ENCODE data around the gene MCRS1.
"Not testable (repeated sequence)": the region's sequence is repeated elsewhere in the genome, so short reads cannot be mapped to it uniquely, and the experiment has no call there.

The MCRS1 gene, protein sequence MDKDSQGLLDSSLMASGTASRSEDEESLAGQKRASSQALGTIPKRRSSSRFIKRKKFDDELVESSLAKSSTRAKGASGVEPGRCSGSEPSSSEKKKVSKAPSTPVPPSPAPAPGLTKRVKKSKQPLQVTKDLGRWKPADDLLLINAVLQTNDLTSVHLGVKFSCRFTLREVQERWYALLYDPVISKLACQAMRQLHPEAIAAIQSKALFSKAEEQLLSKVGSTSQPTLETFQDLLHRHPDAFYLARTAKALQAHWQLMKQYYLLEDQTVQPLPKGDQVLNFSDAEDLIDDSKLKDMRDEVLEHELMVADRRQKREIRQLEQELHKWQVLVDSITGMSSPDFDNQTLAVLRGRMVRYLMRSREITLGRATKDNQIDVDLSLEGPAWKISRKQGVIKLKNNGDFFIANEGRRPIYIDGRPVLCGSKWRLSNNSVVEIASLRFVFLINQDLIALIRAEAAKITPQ

DNA sequence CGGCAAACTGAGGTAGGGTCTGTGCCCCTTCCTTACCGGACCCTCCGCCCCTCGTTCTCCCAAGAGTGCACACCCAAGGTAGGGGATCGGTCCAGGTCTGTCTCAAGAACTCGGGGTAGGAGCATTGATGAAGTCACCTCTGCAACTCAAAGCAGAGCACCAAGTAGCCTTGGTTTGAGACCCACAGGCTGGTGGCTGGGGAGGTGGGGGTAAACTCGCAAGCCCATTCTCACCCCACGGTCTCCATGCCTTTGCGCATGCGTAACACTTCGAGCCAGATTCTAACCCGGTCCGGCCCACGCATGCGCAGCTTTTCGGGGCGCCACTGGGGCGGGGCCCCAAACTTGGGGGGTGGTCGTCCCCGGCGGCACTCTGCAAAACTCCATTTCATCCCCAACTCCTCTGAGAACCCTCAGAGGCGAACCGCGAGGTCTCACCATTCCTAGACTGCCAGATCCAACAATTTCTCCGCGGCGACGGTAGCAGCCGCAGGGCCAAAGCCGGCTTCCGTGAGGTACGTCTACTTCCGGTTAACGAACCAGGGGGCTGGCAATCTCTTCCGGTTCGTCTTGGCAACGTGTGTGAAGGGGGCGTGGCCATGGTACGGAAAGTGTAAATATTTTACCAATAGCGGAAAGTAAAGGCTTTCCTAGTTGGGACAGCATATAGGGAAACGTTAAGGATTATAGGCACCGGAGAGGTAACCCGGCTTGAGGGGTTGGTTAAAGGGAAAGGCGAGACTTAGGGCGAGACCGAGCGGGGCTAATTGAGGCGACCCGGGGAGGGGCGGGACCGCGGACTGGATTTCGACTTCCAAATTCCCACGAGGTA is at the start of gene MCRS1:
TSS of gene MCRS1 (minus strand) at position 532 of the 831 bp plus-strand sequence. CDS start 1,411 bp downstream, outside the sequence.
- in situ Hi-C loops (cut with MboI; ENCODE audit: low sequenced_read_pairs), result no loop called here

DNA sequence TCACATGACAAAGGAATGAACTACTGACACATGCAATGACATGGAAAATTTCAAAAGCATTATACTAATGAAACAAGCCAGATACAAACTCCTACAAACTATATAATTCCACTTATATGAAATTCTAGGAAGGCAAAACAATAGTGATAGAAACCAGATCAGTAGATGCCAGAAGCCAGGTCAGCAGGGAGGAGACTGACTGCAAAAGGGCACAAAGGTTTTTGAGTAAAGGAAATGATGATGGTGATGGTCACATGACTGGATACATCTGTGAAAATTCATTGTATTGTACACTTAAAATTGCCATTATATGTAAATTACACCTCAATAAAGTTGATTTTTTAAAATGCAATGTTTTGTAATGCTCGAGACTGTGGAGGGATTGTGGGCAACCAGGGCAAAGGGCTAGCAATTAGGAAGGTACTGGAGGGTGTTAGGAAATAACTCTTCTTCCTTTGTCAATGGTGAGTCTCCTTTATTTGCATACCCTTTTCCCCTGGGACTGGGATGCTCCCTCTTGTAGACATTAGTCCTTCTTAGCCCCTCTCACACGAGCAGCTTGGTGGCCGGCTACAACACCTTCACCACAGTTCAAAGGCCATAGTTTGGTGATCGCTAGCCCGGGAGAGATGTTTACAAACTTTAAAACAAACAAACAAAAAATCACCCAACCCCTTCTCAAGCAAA is 48.7 kb upstream of the MCRS1 start:
- in situ Hi-C loops (cut with MboI; ENCODE audit: low sequenced_read_pairs), result no loop called here

DNA sequence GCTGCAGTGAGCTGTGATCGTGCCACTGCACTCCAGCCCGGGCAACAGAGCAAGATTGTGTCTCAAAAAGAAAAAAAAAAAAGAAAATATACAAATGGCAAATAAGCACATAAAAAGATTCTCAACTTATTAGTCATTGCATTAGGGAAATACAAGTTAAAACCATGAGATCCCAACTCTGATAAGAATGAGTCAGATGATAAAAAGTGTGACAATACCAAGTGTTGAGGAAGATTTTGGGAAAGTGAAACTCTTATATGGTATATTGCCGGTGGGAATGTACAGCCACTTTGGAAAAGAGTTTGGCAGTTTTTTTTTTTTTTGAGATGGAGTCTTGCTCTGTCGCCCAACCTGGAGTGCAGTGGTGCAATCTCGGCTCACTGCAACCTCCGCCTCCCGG is 47.8 kb upstream of the MCRS1 start:
- in situ Hi-C loops (cut with MboI; ENCODE audit: low sequenced_read_pairs), result no loop called here

DNA sequence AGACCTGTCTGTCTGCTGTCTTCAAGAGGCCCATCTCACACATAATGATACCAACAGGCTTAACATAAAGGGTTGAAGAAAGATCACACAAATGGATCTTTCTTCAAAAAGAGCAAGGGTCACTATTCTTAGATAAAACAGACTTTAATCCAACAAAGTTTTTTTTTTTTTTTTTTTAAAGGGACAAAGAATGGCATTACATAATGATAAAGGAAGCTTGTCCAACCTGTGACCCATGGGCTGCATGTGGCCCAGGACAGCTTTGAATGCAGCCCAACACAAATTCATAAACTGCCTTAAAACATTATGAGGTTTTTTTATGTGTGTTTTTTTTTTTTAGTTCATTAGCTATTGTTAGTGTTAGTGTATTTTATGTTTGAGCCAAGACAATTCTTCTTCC is 44.3 kb upstream of the MCRS1 start:
- in situ Hi-C loops (cut with MboI; ENCODE audit: low sequenced_read_pairs), result no loop called here

DNA sequence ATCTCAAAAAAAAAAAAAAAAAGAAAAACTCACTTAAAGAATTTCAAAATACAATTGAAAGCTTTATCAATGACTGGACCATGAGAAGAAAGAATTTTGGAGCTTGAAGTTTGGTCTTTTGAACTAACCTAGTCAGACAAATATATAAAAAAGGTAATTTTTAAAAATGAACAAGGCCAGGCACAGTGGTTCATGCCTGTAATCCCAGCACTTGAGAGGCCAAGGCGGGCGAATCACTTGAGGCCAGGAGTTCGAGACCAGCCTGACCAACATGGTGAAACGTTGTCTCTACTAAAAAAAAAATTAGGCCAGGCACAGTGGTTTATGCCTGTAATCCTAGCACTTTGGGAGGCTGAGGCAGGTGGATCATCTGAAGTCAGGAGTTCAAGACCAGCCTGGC is 42.8 kb upstream of the MCRS1 start:
- in situ Hi-C loops (cut with MboI; ENCODE audit: low sequenced_read_pairs), result not testable (repeated sequence)

DNA sequence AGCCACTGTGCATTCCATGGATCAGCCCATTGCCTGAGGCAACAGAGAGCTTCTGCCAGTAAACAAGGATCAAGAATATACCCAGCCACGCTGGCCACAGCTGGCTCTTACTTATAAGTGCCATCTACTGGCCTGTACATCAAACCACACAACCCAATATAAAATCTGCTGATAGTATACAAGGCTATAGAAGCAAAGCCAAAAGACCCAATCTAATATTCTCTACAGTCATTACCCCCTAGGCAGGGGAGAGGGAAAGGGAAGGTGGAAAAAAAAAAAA is 41.9 kb upstream of the MCRS1 start:
- in situ Hi-C loops (cut with MboI; ENCODE audit: low sequenced_read_pairs), result no loop called here

DNA sequence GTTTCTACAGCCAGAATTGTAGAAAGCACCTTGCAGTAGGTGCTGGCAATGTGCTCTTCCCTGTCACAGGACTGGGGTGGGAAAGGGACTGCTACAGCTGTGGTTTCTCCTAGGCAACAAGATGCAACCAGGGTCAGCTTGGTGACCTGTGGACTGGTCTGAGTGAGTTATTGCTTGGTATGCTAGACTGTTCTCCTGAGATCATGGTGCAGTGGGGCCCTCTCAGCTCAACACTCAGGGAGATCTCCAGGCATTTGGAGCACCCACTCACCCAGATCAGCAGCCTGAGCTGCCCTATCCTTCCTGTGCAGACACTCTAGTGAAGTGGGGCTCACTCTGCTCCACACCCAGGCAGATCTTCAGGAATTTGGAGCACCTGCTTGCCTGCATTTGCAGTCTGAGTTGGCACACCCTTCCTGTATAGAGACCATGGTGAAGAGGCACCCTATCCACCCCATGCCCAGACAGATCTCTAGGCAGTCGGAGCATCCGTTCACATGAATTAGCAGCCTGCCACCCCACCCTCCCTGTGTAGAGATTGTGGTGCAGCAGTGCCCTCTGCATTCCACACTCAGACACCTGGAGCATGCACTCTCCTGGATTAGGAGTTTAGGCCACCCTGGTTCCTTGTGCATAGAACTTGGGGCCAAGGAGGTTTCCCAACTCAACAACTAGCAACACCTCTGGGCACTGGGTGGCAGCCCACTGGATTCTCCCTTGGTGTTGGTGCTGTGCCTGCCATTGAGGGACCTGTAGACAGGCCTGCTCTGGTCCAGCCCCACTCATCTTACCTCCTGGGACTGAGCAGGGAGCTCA is 41.3 kb upstream of the MCRS1 start:
- in situ Hi-C loops (cut with MboI; ENCODE audit: low sequenced_read_pairs), result no loop called here

DNA sequence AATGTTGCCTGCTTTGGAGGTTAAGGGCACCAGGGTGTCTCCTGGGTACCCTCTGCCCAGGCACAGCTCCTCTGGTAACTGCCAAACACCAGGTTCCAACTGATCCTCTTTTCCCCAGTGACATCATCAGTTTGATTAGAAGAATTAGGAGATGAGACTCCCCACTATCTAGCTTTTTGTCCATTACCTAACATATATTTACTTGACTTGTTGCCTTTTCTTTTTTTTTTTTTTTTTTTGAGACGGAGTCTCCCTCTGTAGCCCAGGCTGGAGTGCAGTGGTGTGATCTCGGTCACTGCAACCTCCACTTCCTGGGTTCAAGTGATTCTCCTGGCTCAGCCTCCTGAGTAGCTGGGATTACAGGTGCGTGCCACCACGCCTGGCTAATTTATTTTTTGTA is 37.6 kb upstream of the MCRS1 start, which contains the start of gene FAM186B:
TSS of gene FAM186B (minus strand) at position 101 of the 400 bp plus-strand sequence. CDS start 162 bp downstream, outside the sequence.
- in situ Hi-C loops (cut with MboI; ENCODE audit: low sequenced_read_pairs), result not testable (repeated sequence)

GRCh38 chr12:49604856-49605255 is 36.9 kb upstream of the MCRS1 start:
- in situ Hi-C loops (cut with MboI; ENCODE audit: low sequenced_read_pairs), result no loop called here

DNA sequence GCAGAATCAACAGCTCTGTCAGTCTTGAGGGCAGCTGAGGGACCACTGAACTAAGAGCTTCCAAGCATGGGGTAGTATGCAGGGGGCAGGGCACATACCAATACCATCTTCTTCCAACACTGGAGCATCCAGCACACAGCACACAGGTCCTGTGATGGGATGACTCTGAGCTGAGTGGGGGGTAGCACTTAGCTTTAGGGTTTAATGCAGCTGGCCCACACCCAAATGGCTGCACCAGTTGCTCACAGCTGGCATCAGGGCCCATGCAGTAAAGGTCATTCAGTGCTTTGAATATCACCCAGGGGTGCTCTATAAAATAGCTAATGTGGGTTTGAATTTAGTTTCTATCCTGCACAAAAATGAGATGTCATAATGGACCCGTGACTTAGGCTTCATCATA is 35.8 kb upstream of the MCRS1 start:
- in situ Hi-C loops (cut with MboI; ENCODE audit: low sequenced_read_pairs), result no loop called here

DNA sequence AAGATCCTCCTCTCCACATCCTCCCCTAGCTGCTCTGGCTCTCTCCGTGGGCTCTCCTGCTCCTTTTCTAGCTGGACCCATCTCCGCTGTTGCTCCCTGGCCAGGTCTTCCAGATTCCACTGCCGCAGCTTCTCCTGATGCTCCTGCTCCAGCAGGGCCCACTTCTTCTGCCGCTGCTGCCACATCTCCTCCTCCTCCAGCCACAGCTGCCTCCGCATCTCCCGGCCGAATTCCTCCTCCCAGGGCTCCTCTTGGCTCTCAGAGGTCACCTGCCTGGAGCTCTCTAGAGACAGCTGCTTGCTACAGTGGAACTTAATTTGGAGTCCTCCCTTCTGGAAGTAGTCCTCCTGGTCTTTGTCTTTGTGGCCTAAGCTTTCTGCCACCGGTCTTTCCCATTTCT is 32.0 kb upstream of the MCRS1 start:
- in situ Hi-C loops (cut with MboI; ENCODE audit: low sequenced_read_pairs), result no loop called here

DNA sequence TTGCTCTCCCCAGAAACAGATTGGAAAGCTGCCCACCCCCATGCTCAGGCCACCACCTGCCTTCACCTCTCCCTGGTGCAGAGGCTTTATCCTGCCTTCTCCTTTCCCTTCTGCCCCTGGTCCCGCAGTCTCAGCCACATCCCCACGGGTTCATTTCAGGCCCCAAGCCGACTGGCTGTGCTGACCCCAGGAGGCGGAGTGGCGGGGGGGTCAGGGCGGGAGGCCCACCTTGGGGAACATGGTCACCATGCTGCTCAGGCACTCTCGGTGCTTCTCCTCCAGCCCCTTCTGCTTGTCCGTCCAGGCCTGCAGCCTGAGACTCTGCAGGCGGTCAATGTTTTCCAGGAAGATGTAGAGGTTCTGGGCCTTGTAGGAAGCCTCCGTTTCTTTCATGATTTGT is 30.6 kb upstream of the MCRS1 start:
- in situ Hi-C loops (cut with MboI; ENCODE audit: low sequenced_read_pairs), result no loop called here

DNA sequence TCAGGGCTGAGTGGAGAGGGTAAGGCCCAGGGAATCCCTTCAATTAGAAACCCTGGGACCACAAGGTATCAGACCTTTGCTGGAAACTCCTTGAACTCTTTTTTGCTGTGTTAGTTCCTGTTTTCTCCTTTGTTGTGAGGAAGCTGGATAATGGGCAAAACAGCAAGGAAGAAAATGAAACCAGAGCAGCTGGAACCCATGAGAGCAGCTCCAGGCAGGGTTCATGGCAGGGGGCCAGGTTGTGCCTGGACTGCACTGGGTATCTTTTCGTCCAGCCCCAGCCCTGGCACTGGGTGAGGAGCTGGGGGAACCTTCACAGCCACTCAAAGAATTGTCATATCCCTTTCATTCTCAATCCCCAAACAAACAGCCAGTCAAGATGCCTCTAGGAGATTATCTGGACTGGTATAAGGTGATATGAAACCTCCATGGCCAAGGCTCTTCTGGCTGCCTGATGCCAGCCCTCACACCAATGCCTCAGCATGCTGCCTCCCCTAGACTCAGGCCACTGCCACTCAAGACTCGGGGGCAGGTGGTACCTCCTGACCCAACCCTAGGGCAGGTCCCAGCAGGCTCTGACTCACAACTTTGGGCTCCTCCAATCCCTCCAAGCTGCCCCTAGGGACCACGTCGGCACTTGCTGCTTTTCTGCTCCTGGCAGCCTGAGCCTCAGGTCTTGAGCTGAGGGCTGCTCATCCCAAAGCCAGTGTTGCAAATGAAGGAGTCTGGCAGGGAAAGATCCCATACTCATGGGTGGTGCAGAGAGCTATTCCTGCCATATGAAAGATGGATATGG is 21.0 kb upstream of the MCRS1 start:
- in situ Hi-C loops (cut with MboI; ENCODE audit: low sequenced_read_pairs), result no loop called here

- in situ Hi-C loops (cut with MboI; ENCODE audit: low sequenced_read_pairs), result no loop called here
Measured at GRCh38 chr12:49588281-49588680, 20.3 kb upstream of the MCRS1 start.

GRCh38 chr12:49587174-49587908 is 19.4 kb upstream of the MCRS1 start:
- in situ Hi-C loops (cut with MboI; ENCODE audit: low sequenced_read_pairs), result no loop called here

DNA sequence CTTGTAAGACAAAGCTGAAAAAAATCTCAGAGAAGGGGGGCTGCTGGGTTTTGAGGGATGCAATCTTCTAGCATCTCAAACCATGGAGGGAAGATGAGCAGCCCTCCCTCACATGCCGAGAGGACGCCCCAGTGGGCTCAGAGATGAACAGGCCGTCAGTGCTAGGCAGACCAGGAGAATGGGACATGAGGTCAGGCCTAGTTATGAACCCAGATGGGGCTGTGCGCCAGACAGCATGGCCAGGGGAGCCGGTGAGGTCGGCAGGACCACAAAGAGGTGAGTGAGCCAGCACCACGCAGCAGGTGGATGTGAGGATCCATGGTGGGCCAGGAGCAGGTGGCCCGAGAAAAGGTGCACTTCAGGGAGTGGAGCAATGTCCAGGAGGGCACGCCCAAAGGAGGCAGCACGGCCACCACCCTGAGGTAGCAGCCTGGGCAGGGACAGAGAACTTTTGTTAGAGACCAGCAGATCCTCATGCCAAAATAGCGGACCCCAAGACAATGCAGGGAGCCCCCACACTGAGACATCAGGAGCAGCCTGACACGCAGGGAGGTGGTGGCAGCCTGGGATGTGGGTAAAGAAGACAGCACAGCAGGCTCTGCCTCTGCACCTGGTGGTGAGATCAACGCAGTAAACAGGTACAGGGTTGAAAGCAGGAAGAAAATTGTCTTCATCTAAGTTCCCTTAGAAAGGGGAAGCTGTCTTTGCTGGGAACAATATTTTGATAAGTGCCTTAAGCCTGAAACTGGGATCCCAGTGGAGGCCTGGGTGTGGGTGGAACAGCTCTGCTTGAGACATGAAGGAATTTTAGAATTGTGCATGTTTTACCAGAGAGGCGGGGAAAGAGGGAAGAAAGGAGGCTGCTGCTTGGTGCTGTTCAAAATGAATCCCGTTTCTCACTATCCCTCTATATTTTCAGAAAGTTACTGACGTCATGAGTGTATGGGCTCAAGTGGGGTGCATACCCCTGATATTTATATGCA is 17.8 kb upstream of the MCRS1 start:
- in situ Hi-C loops (cut with MboI; ENCODE audit: low sequenced_read_pairs), result no loop called here

DNA sequence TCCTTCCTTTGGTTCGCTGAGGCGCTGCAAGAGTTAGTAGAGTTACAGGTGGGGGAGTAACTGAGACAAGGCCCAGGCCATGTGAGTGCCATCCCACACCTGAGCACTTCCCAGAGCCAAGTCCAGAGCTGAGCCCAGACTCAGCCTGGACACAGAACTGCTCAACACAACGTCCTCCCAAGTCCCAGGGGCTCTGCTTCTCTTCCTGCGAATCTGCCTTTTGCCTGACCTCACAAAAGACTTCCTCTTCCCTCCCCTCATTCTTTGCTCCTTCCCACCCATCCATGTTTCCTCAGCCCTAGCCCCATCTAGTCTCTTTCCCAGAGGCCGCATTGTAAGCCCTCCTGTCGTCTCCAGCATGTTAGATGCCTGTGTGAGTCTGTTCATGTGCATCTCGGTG is 16.6 kb upstream of the MCRS1 start:
- in situ Hi-C loops (cut with MboI; ENCODE audit: low sequenced_read_pairs), result no loop called here
